Esophagus squamous epithelium (tissue), 4 donors: ENCODE data around the gene ALG13.

Experiments used
- CTCF ChIP-seq, 6 experiments: fragments of 450-650 bp in 4 of 6; fragments of 200-600 bp in 2 of 6; sonication (generic) in 2 of 6; IDR thresholded peaks; one replicate each; pipeline ENCODE4 v1.5.1; 2016 to 2019; ENCODE audit warnings: antibody characterized with exemption in 6 of 6, mild to moderate bottlenecking in 4 of 6, moderate library complexity in 4 of 6
- POLR2A ChIP-seq, 4 donors: fragments of 450-650 bp; IDR thresholded peaks; one replicate each; pipeline ENCODE4 v1.6.1; 2017; ENCODE audit warnings: antibody characterized with exemption in 4 of 4, mild to moderate bottlenecking in 4 of 4, moderate library complexity in 3 of 4

- TF ChIP-seq POLR2A (IDR thresholded peaks at IDR 0.05) (no peak), CTCF (IDR thresholded peaks at IDR 0.05) (no peak)
Observed at GRCh38 chrX:111687305-111687704, 6.3 kb downstream of the ALG13 start.
